GM19395 (cell line): Measurements from ENCODE around the gene DAAM1.

Experiments used
- ATAC-seq: cut with Tn5 transposase; IDR thresholded peaks from one replicate; pipeline ENCODE4 v1.9.1; 2021; ENCODE audit warnings: mild to moderate bottlenecking, moderate library complexity; ENCODE audit not compliant: unreplicated experiment

The DAAM1 gene

GRCh38 chr14:59281609-59282377, 93.3 kb downstream of the DAAM1 start:
- ATAC-seq = no peak

DNA sequence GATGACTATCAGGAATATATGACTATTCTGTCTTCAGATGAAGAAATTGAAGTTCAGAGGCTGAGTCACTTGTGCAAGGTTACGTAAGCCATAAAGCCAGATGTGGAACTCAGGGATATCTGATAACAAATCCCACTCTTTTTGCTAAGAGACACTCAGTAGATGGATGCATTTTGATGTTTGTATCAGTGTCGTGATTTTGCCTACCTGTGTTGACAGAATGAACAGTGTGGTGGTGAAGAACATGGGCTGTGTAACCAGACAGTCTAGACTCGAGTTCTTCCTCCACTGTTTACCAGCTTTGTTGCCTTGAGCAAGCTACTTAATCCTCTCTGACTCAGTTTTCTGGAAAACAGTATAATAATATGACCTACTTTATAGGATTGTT, 93.9 kb downstream of the DAAM1 start:
- ATAC-seq = no peak

- ATAC-seq = no peak
Measured at GRCh38 chr14:59283361-59283760, 94.9 kb downstream of the DAAM1 start.

DNA sequence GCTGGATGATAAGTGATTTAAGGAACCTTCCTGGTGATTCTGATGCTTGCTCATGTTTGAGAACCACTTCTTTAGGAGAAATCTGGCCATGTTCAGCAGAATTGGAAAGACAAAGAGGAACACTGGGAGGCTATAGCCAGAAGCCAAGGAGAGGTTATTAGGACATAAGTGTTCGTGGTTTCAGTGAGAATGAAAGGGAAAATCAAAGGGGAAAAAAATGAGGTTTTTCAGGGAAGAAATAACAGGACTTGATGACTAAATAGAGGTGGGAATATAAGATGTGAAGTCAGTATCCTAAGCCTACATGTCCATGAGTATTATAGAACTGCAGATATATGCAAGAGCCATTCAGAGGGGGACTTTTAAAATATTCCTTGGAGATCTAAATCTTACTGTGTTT, 95.6 kb downstream of the DAAM1 start:
- ATAC-seq = no peak

GRCh38 chr14:59292028-59292427, 103.6 kb downstream of the DAAM1 start:
- ATAC-seq = no peak

- no peak for ATAC-seq
Measured at GRCh38 chr14:59292921-59293534, 104.6 kb downstream of the DAAM1 start.

GRCh38 chr14:59293935-59294661, 105.6 kb downstream of the DAAM1 start:
- no peak for ATAC-seq

DNA sequence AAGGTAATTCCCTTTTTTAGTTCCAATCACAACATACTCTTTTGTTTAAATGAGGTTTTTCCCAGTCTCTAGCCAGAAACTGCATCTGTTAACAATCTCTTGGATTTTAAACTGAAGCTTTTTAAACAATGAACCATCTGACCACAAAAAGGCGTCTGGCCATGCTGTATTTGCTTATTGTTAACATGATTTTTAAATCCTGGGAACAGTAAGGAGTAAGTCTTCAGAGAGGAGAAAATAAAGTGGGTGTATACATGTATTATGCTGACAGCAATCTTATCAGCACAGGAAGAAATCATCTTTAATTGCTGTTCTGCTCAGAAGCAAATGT, 106.2 kb downstream of the DAAM1 start:
- no peak for ATAC-seq

DNA sequence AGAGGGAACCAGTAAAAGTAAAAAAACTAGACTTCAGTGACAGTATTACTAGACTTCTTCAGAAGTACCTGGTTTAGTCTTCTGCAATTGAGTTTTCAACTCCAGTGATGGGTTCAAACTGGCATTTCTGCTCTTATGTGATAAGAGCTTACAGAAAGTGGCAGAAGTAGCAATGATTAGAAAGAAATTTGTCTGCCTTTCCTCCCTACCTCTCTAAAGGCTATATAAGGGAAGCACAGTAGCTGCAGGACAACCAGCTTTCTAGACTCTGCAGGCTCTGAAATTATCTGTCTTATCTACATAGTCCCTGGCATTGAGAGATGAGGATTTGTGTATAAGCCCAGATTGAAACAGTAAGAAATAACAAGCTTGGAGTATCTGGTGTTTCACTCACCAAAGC, 107.5 kb downstream of the DAAM1 start:
- ATAC-seq = no peak

GRCh38 chr14:59296508-59296907, 108.0 kb downstream of the DAAM1 start:
- ATAC-seq = no peak

GRCh38 chr14:59297071-59297776, 108.8 kb downstream of the DAAM1 start:
- ATAC-seq = no peak

GRCh38 chr14:59299731-59300130, 111.3 kb downstream of the DAAM1 start:
- no peak for ATAC-seq

GRCh38 chr14:59301354-59301753, 112.9 kb downstream of the DAAM1 start:
- peak; percentile 80 for ATAC-seq

DNA sequence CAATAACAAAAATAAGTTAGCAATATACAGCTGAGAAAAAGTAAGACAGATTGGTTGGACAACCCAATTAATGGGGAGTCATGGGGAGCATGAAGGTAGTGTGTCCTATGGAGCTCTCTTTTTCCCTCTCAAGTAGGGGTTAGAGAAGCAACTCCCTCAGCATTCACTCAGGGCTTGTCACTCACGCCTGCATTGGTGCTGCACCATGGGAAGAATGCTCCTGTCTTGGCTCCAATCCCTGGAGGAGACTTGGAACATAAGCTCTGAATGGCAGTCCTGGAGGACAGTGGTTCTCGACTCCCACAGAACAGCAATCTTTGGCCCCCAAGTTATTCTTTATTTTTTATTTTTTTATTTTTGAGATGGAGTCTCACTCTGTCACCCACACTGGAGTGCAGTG, 113.8 kb downstream of the DAAM1 start:
- no peak for ATAC-seq

DNA sequence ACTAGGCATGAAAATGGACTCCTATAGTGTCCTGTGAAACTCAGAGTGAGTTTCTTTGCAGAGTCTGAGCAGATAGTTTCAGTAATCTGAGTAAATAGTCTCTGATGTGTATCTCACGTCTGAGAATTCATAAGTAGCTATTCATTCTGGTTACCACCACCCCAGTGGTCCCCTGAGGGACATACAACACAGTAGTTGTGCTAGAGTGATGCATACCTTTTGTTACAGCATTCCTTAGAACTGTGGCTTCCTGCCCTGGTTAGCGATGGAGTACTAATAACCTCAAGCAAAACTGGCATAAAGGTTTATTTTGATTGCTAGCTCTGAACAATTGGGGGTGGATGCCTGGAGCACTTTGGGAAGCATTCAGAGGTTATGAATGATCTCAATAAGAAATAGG, 114.7 kb downstream of the DAAM1 start:
- no peak for ATAC-seq

- no peak for ATAC-seq
Measured at GRCh38 chr14:59305231-59305630, 116.8 kb downstream of the DAAM1 start.

DNA sequence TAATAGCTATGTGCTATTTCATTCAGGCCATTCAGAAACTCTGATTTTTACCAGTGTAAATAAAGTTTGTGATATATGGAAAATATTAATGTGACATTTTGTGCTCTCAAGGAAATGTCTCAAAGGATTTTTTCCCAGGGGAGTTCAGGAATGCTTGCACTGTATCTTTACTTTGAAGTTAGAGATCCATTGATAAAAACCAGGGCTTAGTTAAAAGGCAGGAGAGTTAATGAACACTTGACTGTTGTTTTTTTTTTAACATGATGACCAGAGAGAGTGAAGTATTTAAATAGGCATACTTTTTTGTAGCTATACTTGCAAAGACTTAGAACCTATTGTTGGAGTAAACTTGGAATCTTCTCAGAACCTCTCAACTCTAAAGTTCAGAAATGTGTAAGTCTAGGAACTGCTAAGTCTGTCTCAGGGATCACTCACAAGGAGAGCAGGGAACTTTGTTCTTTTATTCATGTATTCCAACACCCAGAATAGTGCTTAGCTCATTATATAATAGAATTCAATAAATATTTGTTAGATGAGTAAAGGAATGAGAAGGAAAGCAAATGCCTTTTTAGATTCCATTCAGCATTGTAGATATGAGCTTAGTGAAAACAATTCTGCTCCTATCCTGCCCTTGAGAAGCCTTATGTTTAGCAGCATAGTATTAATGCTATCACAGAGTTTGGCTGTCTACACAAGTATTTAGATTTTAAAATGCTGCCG, 117.5 kb downstream of the DAAM1 start:
- ATAC-seq = no peak

DNA sequence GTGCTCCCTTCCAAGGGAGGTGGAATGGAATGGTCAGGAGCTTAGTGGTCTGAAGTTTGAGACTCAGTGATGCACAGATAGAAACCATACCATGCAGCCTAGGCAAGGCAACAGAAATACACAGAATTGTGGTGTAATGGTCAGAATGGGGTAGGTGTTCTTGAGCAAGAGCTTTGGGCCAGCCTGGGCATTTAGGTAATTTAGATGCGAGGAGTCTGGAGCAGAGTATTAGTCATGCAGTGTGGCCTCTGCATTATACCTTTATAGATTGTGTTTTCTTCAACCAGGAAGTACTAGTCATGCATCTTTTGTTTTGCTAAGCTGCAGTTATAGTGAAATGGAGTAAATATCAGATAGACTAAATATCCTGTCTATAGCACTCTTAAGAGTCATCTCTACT, 118.3 kb downstream of the DAAM1 start:
- ATAC-seq = no peak

GRCh38 chr14:59308086-59308485, 119.6 kb downstream of the DAAM1 start:
- ATAC-seq = no peak

GRCh38 chr14:59308673-59309072, 120.2 kb downstream of the DAAM1 start:
- no peak for ATAC-seq
